Measurements from ENCODE around the gene MUC5AC.

MUC5AC gene

DNA sequence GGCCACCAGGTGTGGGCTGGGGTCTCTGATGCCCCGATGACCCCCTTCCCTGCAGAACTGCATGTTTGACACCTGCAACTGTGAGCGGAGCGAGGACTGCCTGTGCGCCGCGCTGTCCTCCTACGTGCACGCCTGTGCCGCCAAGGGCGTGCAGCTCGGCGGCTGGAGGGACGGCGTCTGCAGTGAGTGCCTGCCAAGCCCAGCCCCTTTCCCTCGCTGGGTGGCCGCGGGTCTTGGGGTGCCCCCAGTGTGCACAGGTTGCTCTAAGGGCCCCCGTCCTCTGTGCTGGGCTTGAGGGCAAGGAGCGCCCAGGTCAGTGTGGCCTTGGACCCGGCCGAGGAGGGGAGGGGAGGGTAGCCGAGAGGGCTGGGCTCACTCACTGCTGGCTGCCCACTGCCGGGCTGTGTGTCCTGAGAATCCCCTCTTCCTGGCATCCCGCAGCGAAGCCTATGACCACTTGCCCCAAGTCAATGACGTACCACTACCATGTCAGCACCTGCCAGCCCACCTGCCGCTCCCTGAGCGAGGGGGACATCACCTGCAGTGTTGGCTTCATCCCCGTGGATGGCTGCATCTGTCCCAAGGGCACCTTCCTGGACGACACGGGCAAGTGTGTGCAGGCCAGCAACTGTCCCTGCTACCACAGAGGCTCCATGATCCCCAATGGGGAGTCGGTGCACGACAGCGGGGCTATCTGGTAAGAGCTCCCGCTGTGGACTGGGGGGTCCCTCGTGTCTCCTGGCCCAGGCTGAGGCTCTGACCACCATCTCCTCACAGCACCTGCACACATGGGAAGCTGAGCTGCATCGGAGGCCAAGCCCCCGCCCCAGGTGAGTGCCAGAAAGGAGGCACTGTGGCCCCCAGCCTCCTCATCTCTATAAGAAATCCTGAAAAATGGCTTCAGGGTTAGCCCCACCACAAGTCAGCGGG, 17.0 kb downstream of the MUC5AC start:
- in situ Hi-C loops (cut with HindIII; ENCODE audit: low sequenced_read_pairs): no loop called here
- TF ChIP-seq, protein P1, sequence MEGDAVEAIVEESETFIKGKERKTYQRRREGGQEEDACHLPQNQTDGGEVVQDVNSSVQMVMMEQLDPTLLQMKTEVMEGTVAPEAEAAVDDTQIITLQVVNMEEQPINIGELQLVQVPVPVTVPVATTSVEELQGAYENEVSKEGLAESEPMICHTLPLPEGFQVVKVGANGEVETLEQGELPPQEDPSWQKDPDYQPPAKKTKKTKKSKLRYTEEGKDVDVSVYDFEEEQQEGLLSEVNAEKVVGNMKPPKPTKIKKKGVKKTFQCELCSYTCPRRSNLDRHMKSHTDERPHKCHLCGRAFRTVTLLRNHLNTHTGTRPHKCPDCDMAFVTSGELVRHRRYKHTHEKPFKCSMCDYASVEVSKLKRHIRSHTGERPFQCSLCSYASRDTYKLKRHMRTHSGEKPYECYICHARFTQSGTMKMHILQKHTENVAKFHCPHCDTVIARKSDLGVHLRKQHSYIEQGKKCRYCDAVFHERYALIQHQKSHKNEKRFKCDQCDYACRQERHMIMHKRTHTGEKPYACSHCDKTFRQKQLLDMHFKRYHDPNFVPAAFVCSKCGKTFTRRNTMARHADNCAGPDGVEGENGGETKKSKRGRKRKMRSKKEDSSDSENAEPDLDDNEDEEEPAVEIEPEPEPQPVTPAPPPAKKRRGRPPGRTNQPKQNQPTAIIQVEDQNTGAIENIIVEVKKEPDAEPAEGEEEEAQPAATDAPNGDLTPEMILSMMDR (IDR thresholded peaks at IDR 0.05; ENCODE audit: low read depth, low read length, missing control alignments): no peak
- no peak overlapping the region for H3K4me3 ChIP-seq (ENCODE audit: low read depth, low read length)
- DNase-seq (ENCODE audit: low read depth): no peak

DNA sequence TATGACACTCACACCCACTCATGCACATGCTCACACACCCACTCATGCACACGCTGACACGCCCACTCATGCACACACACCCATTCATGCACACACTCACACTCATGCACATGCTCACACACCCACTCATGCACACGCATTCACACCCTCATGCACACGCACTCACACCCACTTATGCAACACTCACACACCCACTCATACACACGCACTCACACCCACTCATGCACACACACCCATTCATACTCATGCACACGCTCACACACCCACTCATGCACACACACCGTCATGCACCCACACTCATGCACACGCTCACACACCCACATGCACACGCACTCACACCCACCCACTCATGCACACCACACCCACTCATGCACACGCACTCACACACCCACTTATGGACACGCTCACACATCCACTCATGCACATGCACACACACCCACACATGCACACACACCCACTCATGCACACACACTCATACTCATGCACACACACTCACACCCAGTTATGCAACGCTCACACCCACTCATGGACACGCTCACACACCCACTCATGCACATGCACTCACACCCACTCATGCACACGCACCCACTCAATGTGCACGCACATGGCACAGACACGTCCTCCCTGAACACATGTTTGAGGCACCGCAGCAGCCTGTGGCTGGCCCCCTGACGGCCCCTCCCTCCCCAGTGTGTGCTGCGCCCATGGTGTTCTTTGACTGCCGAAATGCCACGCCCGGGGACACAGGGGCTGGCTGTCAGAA, 17.9 kb downstream of the MUC5AC start:
- in situ Hi-C loops (cut with HindIII; ENCODE audit: low sequenced_read_pairs): no loop called here
- no peak overlapping the region for H3K4me3 ChIP-seq (ENCODE audit: low read depth, low read length)
- DNase-seq (ENCODE audit: low read depth): no peak
- TF ChIP-seq, protein P1 (IDR thresholded peaks at IDR 0.05; ENCODE audit: low read depth, low read length, missing control alignments): no peak

DNA sequence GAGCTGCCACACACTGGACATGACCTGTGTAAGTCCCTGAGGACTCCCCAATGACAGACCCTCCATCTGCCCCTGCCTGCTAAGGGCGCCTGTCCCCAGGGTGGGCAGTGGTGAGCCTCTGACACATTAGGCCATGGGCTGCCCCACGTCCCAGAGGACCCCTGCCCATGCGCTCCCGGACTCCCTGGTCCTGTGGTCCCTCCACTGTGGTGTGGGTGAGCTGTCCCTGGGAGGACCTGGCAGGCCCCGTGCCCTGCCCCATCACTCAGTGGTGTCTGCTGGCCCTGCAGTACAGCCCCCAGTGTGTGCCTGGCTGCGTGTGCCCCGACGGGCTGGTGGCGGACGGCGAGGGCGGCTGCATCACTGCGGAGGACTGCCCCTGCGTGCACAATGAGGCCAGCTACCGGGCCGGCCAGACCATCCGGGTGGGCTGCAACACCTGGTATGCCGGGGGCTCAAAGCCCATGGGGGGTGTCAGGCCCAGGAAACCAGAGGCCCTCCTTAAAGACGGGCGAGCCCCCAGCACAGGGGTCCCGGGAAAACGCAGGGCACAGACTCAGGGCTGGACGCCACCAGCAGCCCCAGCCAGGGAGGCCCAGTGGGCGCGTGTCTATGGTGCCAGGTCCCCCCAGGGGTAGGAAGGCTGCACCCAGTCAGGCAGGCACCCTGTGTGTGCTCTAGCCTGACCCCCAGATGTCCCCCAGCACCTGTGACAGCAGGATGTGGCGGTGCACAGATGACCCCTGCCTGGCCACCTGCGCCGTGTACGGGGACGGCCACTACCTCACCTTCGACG, 18.7 kb downstream of the MUC5AC start:
- H3K4me3 ChIP-seq (ENCODE audit: low read depth, low read length): no peak overlapping the region
- in situ Hi-C loops (cut with HindIII; ENCODE audit: low sequenced_read_pairs): no loop called here
- no peak for DNase-seq (ENCODE audit: low read depth)
- TF ChIP-seq, protein P1 (IDR thresholded peaks at IDR 0.05; ENCODE audit: low read depth, low read length, missing control alignments): no peak

DNA sequence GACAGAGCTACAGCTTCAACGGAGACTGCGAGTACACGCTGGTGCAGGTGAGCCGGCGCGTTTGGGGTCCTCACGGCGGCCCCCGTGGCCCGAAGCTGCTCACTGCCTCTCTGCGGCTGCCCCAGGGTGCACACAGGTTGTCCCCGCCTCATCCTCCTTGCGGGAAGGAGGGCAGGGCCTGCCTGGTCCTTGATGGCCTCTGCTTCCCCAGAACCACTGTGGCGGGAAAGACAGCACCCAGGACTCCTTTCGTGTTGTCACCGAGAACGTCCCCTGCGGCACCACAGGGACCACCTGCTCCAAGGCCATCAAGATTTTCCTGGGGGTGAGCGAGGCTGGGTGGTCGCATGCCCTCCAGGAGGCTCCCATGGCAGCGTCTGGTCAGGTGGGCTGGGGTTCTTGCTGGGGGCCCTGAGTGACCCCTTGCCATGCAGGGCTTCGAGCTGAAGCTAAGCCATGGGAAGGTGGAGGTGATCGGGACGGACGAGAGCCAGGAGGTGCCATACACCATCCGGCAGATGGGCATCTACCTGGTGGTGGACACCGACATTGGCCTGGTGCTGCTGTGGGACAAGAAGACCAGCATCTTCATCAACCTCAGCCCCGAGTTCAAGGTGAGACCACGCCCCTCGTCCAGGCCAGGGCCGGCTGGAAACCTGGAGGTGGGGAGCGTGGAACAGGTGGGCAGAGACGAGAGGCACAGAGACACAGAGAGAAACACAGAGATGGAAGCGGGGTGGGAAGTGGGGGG, 19.4 kb downstream of the MUC5AC start:
- in situ Hi-C loops (cut with HindIII; ENCODE audit: low sequenced_read_pairs): no loop called here
- no peak overlapping the region for H3K4me3 ChIP-seq (ENCODE audit: low read depth, low read length)
- TF ChIP-seq, protein P1 (IDR thresholded peaks at IDR 0.05; ENCODE audit: low read depth, low read length, missing control alignments): no peak
- DNase-seq (ENCODE audit: low read depth): no peak

DNA sequence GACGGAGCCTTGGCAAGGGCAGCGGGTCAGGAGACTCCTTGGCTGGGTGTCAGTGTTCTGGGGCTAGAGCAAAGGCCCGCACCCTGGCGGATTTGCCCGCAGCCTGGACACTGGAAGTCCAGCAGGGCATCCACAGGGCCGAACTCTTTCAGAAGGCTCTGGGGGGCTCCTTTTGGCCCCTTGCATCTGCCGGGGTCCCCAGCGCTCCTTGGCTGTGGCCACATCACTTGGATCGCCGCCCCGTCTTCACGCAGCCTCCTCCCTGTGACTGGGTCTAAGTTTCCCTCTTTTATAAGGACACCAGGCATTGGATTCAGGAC, 20.0 kb downstream of the MUC5AC start:
- in situ Hi-C loops (cut with HindIII; ENCODE audit: low sequenced_read_pairs): no loop called here
- TF ChIP-seq, protein P1 (IDR thresholded peaks at IDR 0.05; ENCODE audit: low read depth, low read length, missing control alignments): no peak
- no peak overlapping the region for H3K4me3 ChIP-seq (ENCODE audit: low read depth, low read length)
- no peak for DNase-seq (ENCODE audit: low read depth)
